Endodermal cell (in vitro differentiated cells): Measurements from ENCODE around the gene SRGAP1. TPM values are rescaled to one million over a fixed set of nuclear protein-coding genes. Genes with fewer than 3 reads are reported as not detected.
A peak's percentile ranks its signal among the peaks of the same experiment; 100 is the strongest.
"Not testable (repeated sequence)": the region's sequence is repeated elsewhere in the genome, so short reads cannot be mapped to it uniquely, and the experiment has no call there.

Experiments used
- DNase-seq: peaks from one replicate; pipeline ENCODE4 v3.0.0-alpha.2; 2017
- H3K27ac ChIP-seq: 2 replicates; pipeline ENCODE4 v1.5.1; 2013; ENCODE audit warnings: mild to moderate bottlenecking, low read depth, low read length, moderate library complexity
- H3K27me3 ChIP-seq: 2 replicates; pipeline ENCODE4 v1.6.1; 2013; ENCODE audit warnings: mild to moderate bottlenecking, low read length, moderate library complexity; ENCODE audit not compliant: insufficient read depth, control insufficient read depth, poor library complexity, severe bottlenecking
- H3K36me3 ChIP-seq: 2 replicates; pipeline ENCODE4 v1.7.0; 2013; ENCODE audit warnings: mild to moderate bottlenecking, low read length, moderate library complexity; ENCODE audit not compliant: control insufficient read depth, insufficient read depth
- H3K4me1 ChIP-seq: one replicate; pipeline ENCODE4 v1.7.0; 2013; ENCODE audit warnings: low read length; ENCODE audit not compliant: control insufficient read depth, insufficient read depth
- H3K4me3 ChIP-seq: 2 replicates; pipeline ENCODE4 v1.5.1; 2013; ENCODE audit warnings: mild to moderate bottlenecking, low read length, moderate library complexity
- H3K9ac ChIP-seq: 2 replicates; pipeline ENCODE4 v1.6.1; 2013; ENCODE audit warnings: mild to moderate bottlenecking, low read length, moderate library complexity; ENCODE audit not compliant: poor library complexity, severe bottlenecking; ENCODE audit errors: extremely low read depth
- H3K9me3 ChIP-seq: 2 replicates; pipeline ENCODE4 v1.6.1; 2013; ENCODE audit warnings: mild to moderate bottlenecking, low read length, moderate library complexity; ENCODE audit not compliant: control insufficient read depth
- H3K27ac Mint-ChIP-seq: 2 replicates; pipeline ENCODE4 v1.8.0; 2020; ENCODE audit warnings: mixed read lengths
- H3K27me3 Mint-ChIP-seq: 2 replicates; pipeline ENCODE4 v1.8.0; 2021; ENCODE audit warnings: mild to moderate bottlenecking, mixed read lengths; ENCODE audit not compliant: insufficient read depth
- H3K36me3 Mint-ChIP-seq: 2 replicates; pipeline ENCODE4 v1.8.0; 2020; ENCODE audit warnings: low read depth, mixed read lengths
- H3K4me1 Mint-ChIP-seq: 2 replicates; pipeline ENCODE4 v1.8.0; 2020; ENCODE audit warnings: mixed read lengths
- H3K4me3 Mint-ChIP-seq: 2 replicates; pipeline ENCODE4 v1.8.0; 2020; ENCODE audit warnings: mild to moderate bottlenecking, moderate library complexity, mixed read lengths
- H3K9me3 Mint-ChIP-seq: 2 replicates; pipeline ENCODE4 v1.8.0; 2020; ENCODE audit warnings: mild to moderate bottlenecking, mixed read lengths
- CTCF ChIP-seq: fragments of 200-600 bp; sonication (generic); conservative IDR thresholded peaks from 2 replicates; pipeline ENCODE4 v1.5.0; 2021; ENCODE audit warnings: antibody characterized with exemption, mild to moderate bottlenecking
- WGBS, 2 experiments: methylation state at CpG; one replicate each; pipeline versions ENCODE4 v1.1.5 to v1.1.7; 2013; ENCODE audit warnings: missing lambda C conversion rate in 2 of 2, mixed read lengths in 1 of 2; ENCODE audit not compliant: insufficient coverage in 1 of 2, insufficient read length in 1 of 2; 5-methylcytosine and 5-hydroxymethylcytosine counted together
- total RNA-seq, 2 donors: library from RNA; stranded (reverse); fragmentation: NEBNext Ultra II Directional in 1 of 2; extraction: Animal tissue kit (Norgen Biotek cat#: 25700) in 1 of 2; gene quantifications; 2 replicates in 1 of 2; 3 replicates in 1 of 2; pipeline ENCODE4 v1.2.1, GENCODE V29; 2021

SRGAP1 gene
- total RNA-seq, 2 donors from 2014 or later: 10.6 to 13.4 TPM

DNA sequence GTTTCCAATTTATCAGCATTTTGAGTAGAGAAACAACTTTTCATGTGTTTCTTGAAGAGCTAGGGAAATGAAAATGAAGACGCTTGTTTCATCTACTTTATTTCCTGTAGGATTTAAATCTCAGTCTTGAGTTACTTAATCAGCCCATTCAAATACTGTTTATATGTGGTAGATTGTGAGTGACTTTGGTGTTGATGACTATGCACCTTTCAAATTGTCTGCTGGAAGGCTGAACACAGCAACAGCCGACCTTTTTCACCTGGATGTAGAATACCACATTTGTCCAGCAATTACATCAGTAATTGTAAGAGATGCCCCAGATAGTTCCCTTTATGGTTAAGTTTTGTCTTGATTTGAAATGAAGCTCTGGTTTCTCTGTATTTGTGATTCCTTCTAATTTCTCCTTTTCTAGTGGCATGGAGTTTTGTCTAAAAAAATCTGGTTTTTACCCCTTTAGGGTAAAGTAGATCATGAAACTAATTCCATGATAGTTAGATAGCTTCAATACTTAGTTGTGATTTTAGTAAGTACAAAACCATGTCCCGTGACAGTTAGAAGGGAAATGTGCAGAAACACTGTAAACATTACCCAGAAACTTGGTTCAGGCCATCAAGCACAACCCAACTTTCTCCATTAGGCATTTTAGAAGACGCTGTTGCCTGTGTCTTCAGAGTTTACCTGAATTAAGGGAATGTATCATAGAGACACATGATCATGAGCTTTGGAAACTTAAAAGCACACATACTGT, 165.0 kb downstream of the SRGAP1 start:
- peaks cover 4% of the 10 kb centered on the region for H3K4me1 Mint-ChIP-seq

GRCh38 chr12:64010069-64010686, 165.7 kb downstream of the SRGAP1 start:
- DNase-seq: no peak
- peaks cover 7% of the 10 kb centered on the region for H3K36me3 Mint-ChIP-seq
- no peak overlapping the region for H3K4me3 ChIP-seq
- no peak for TF ChIP-seq CTCF
- H3K9me3 Mint-ChIP-seq: peaks cover 18% of the 10 kb centered on the region
- peak overlapping the region; percentile 44 for H3K27ac Mint-ChIP-seq
- H3K27me3 Mint-ChIP-seq: no peaks in the 10 kb centered on the region
- H3K9me3 ChIP-seq: peaks cover 20% of the 10 kb centered on the region
- H3K27me3 ChIP-seq: no peaks in the 10 kb centered on the region
- WGBS, 2 experiments: 93 to 100% methylated on average over 3 to 4 of the region's 4 CpGs
- no peaks in the 10 kb centered on the region for H3K4me1 ChIP-seq
- H3K9ac ChIP-seq: no peak overlapping the region
- H3K4me1 Mint-ChIP-seq: peaks cover 4% of the 10 kb centered on the region
- H3K4me3 Mint-ChIP-seq: no peak overlapping the region
- no peaks in the 10 kb centered on the region for H3K36me3 ChIP-seq
- no peak overlapping the region for H3K27ac ChIP-seq

More for the DNA sequence above, 165.0 kb downstream of the SRGAP1 start:
- no peak overlapping the region for H3K4me3 Mint-ChIP-seq
- DNase-seq: no peak
- H3K36me3 ChIP-seq: no peaks in the 10 kb centered on the region
- no peaks in the 10 kb centered on the region for H3K4me1 ChIP-seq
- no peak overlapping the region for H3K4me3 ChIP-seq
- peaks cover 23% of the 10 kb centered on the region for H3K9me3 ChIP-seq
- H3K9me3 Mint-ChIP-seq: peaks cover 18% of the 10 kb centered on the region
- H3K36me3 Mint-ChIP-seq: peaks cover 7% of the 10 kb centered on the region
- no peaks in the 10 kb centered on the region for H3K27me3 Mint-ChIP-seq
- TF ChIP-seq CTCF: no peak
- no peak overlapping the region for H3K27ac Mint-ChIP-seq
- no peak overlapping the region for H3K9ac ChIP-seq
- H3K27ac ChIP-seq: no peak overlapping the region
- no peaks in the 10 kb centered on the region for H3K27me3 ChIP-seq
- WGBS, 2 experiments: 93 to 94% methylated on average over 3 to 4 of the region's 4 CpGs

GRCh38 chr12:64016521-64016920, 172.0 kb downstream of the SRGAP1 start:
- peaks cover 3% of the 10 kb centered on the region for H3K36me3 Mint-ChIP-seq
- Histone ChIP-seq H3K36me3 (no peaks in the 10 kb centered on the region), H3K27me3 (no peaks in the 10 kb centered on the region), H3K9ac (no peak overlapping the region), H3K4me3 (no peak overlapping the region), H3K4me1 (peaks cover 3% of the 10 kb centered on the region), H3K9me3 (no peaks in the 10 kb centered on the region), H3K27ac (no peak overlapping the region)
- peaks cover 8% of the 10 kb centered on the region for H3K4me1 Mint-ChIP-seq
- no peak for TF ChIP-seq CTCF
- H3K27ac Mint-ChIP-seq: no peak overlapping the region
- DNase-seq: no peak
- no peak overlapping the region for H3K4me3 Mint-ChIP-seq
- no peaks in the 10 kb centered on the region for H3K27me3 Mint-ChIP-seq
- WGBS, 2 experiments: 83% methylated on average over 5 of the region's 5 CpGs; no CpG with 5 or more reads in 1 of the 2 experiments
- no peaks in the 10 kb centered on the region for H3K9me3 Mint-ChIP-seq

DNA sequence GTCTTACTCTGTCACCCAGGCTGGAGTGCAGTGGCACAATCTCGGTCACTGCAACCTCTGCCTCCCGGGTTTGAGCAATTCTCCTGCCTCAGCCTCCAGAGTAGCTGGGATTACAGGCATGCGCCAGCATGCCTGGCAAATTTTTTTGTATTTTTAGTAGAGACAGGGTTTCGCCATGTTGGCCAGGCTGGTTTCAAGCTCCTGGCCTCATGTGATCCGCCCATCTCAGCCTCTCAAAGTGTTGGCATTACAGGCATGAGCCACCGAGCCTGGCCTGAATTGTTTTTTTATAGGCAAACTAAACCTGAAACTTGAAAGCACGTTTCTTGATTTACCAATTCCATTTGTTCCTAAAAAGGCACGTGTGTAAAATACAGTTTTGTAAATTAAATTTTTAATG, 173.6 kb downstream of the SRGAP1 start:
- H3K9ac ChIP-seq, H3K4me1 Mint-ChIP-seq, H3K36me3 ChIP-seq, H3K27me3 Mint-ChIP-seq, H3K27me3 ChIP-seq, H3K27ac Mint-ChIP-seq, H3K36me3 Mint-ChIP-seq, H3K4me3 Mint-ChIP-seq, DNase-seq, H3K4me1 ChIP-seq, H3K9me3 Mint-ChIP-seq, H3K27ac ChIP-seq, H3K9me3 ChIP-seq, H3K4me3 ChIP-seq: not testable (repeated sequence)
- 86 to 95% methylated on average over 4 to 8 of the region's 8 CpGs for WGBS, 2 experiments
